ENCODE measurements around the gene ITGBL1.

DNA sequence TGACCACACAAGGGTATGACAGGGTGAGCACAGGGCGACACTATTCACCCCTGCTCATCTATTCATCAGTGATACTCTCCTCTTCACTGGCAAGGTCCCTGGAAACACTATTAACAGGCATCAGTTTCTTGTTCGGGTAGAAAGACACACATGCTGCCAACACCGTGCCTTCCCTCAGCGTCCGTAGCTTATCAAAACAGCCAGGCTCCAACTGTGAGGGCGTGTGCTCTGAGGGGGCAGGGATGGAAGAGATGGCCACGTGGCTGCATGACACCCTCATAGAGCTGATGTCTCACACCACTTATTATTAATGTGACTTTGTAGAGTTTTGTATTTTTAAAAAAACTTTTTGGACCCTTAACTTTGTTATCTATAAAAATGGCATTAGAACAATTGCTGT, 160.3 kb downstream of the ITGBL1 start:
- TF ChIP-seq, protein P1, sequence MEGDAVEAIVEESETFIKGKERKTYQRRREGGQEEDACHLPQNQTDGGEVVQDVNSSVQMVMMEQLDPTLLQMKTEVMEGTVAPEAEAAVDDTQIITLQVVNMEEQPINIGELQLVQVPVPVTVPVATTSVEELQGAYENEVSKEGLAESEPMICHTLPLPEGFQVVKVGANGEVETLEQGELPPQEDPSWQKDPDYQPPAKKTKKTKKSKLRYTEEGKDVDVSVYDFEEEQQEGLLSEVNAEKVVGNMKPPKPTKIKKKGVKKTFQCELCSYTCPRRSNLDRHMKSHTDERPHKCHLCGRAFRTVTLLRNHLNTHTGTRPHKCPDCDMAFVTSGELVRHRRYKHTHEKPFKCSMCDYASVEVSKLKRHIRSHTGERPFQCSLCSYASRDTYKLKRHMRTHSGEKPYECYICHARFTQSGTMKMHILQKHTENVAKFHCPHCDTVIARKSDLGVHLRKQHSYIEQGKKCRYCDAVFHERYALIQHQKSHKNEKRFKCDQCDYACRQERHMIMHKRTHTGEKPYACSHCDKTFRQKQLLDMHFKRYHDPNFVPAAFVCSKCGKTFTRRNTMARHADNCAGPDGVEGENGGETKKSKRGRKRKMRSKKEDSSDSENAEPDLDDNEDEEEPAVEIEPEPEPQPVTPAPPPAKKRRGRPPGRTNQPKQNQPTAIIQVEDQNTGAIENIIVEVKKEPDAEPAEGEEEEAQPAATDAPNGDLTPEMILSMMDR (conservative IDR thresholded peaks at IDR 0.05; ENCODE audit: low read length): no peak
- no peak for TF ChIP-seq EZH2phosphoT487 (IDR thresholded peaks at IDR 0.05; ENCODE audit: borderline replicate concordance, low read depth, low read length)
